Ishikawa (cell line): ENCODE measurements around the gene MYLK4.

Experiments used
- EGR1 ChIP-seq: IDR thresholded peaks from 2 replicates; pipeline ENCODE4 v1.6.1; 2012
- EP300 ChIP-seq: IDR thresholded peaks from 2 replicates; pipeline ENCODE4 v1.6.1; 2012; ENCODE audit warnings: borderline replicate concordance
- NFIC ChIP-seq: IDR thresholded peaks from 2 replicates; pipeline ENCODE4 v1.6.1; 2012
- TCF12 ChIP-seq: IDR thresholded peaks from 2 replicates; pipeline ENCODE4 v1.6.1; 2012; ENCODE audit warnings: low read depth
- YY1 ChIP-seq: IDR thresholded peaks from 2 replicates; pipeline ENCODE4 v1.6.1; 2012; ENCODE audit warnings: low read depth
- ZBTB7A ChIP-seq: IDR thresholded peaks from 2 replicates; pipeline ENCODE4 v1.6.1; 2012; ENCODE audit warnings: low read depth
- TF ChIP-seq, protein P1 (sequence below): IDR thresholded peaks from 2 replicates; pipeline ENCODE4 v1.6.1; 2012

DNA sequence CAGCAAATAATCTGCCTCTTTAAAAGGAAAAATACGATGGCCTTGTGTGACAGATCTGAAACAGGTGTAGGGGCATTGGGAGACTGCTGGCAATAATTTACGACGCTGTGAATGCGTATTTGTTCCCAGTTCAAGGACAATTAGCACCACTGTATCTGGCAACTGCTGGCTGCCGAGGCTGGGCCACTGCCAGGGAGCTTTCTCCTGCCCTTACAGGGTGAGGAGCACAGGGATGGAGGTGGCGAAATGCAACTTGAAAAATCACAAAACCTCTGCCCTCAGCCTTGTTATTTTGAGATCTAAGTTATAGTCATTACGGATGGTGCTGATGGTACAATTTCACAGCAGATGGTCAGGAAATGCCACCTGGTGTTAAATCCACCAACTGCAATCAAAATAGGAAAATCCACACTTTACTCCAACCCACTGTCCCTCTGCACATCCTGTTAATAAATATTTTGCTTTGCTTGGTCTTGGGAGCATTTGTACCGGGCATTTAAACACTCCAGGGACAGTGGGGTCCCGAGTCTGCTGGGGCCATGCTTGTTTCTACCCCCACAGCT, 6.4 kb downstream of the MYLK4 start:
- no peak for TF ChIP-seq EP300
- TF ChIP-seq YY1 = no peak
- TF ChIP-seq, protein P1, sequence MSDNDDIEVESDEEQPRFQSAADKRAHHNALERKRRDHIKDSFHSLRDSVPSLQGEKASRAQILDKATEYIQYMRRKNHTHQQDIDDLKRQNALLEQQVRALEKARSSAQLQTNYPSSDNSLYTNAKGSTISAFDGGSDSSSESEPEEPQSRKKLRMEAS = no peak
- no peak for TF ChIP-seq EGR1
- no peak for TF ChIP-seq TCF12
- TF ChIP-seq NFIC = no peak
- TF ChIP-seq ZBTB7A = no peak
